Measurements from ENCODE around the gene SENP1.

SENP1 gene

GRCh38 chr12:48105867-48106680 is at the start of gene SENP1:
Gene SENP1 (minus strand): TSS chr12:48106079. CDS start chr12:48101472, 4,607 bp downstream.
- no peaks in the 10 kb centered on the region for H3K36me3 ChIP-seq (ENCODE audit: insufficient read depth, low read length)
- no peaks in the 10 kb centered on the region for H3K9me3 ChIP-seq (ENCODE audit: insufficient read depth, low read depth, low read length)
- peaks cover 50% of the 10 kb centered on the region for H3K79me2 ChIP-seq (ENCODE audit: insufficient read depth, low read length)
- TF ChIP-seq EZH2phosphoT487 (IDR thresholded peaks at IDR 0.05; ENCODE audit: borderline replicate concordance): no peak
- TF ChIP-seq, protein P1, sequence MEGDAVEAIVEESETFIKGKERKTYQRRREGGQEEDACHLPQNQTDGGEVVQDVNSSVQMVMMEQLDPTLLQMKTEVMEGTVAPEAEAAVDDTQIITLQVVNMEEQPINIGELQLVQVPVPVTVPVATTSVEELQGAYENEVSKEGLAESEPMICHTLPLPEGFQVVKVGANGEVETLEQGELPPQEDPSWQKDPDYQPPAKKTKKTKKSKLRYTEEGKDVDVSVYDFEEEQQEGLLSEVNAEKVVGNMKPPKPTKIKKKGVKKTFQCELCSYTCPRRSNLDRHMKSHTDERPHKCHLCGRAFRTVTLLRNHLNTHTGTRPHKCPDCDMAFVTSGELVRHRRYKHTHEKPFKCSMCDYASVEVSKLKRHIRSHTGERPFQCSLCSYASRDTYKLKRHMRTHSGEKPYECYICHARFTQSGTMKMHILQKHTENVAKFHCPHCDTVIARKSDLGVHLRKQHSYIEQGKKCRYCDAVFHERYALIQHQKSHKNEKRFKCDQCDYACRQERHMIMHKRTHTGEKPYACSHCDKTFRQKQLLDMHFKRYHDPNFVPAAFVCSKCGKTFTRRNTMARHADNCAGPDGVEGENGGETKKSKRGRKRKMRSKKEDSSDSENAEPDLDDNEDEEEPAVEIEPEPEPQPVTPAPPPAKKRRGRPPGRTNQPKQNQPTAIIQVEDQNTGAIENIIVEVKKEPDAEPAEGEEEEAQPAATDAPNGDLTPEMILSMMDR (conservative IDR thresholded peaks at IDR 0.05; ENCODE audit: low read length): no peak
- peak within 1 kb of the TSS; percentile 86 for H3K9ac ChIP-seq (ENCODE audit: low read depth, low read length, poor library complexity, severe bottlenecking)
- no peaks in the 10 kb centered on the region for H3F3A ChIP-seq (ENCODE audit: low read depth)
- peaks cover 20% of the 10 kb centered on the region for H4K20me1 ChIP-seq (ENCODE audit: insufficient read depth, low read length, poor library complexity, severe bottlenecking)
- peaks cover 33% of the 10 kb centered on the region for H3K4me1 ChIP-seq (ENCODE audit: insufficient read depth, low read length, poor library complexity, severe bottlenecking)
- H3K4me2 ChIP-seq (ENCODE audit: low read depth, low read length, poor library complexity, severe bottlenecking): peak within 1 kb of the TSS; percentile 97
- no peaks in the 10 kb centered on the region for H3K9me2 ChIP-seq (replicated peaks; ENCODE audit: low read depth, low read length)
- H3K4me3 ChIP-seq (ENCODE audit: low read length, poor library complexity, severe bottlenecking): peak within 1 kb of the TSS; percentile 88
- H3K27me3 ChIP-seq (ENCODE audit: insufficient read depth, low read length, poor library complexity, severe bottlenecking): no peaks in the 10 kb centered on the region
- H2AFZ ChIP-seq (ENCODE audit: low read length): peak within 1 kb of the TSS; percentile 96

- peaks cover 35% of the 10 kb centered on the region for H3K36me3 ChIP-seq (ENCODE audit: insufficient read depth, low read length)
- H4K20me1 ChIP-seq (ENCODE audit: insufficient read depth, low read length, poor library complexity, severe bottlenecking): no peaks in the 10 kb centered on the region
- TF ChIP-seq, protein P1 (conservative IDR thresholded peaks at IDR 0.05; ENCODE audit: low read length): no peak
- no peak for TF ChIP-seq EZH2phosphoT487 (IDR thresholded peaks at IDR 0.05; ENCODE audit: borderline replicate concordance)
- H2AFZ ChIP-seq (ENCODE audit: low read length): no peak overlapping the region
- peaks cover 15% of the 10 kb centered on the region for H3K4me1 ChIP-seq (ENCODE audit: insufficient read depth, low read length, poor library complexity, severe bottlenecking)
- no peaks in the 10 kb centered on the region for H3F3A ChIP-seq (ENCODE audit: low read depth)
- no peaks in the 10 kb centered on the region for H3K9me2 ChIP-seq (replicated peaks; ENCODE audit: low read depth, low read length)
- H3K4me2 ChIP-seq (ENCODE audit: low read depth, low read length, poor library complexity, severe bottlenecking): no peak overlapping the region
- no peak overlapping the region for H3K9ac ChIP-seq (ENCODE audit: low read depth, low read length, poor library complexity, severe bottlenecking)
- H3K9me3 ChIP-seq (ENCODE audit: insufficient read depth, low read depth, low read length): no peaks in the 10 kb centered on the region
- peaks cover 26% of the 10 kb centered on the region for H3K79me2 ChIP-seq (ENCODE audit: insufficient read depth, low read length)
- H3K27me3 ChIP-seq (ENCODE audit: insufficient read depth, low read length, poor library complexity, severe bottlenecking): no peaks in the 10 kb centered on the region
- no peak overlapping the region for H3K4me3 ChIP-seq (ENCODE audit: low read length, poor library complexity, severe bottlenecking)
These were observed 45.4 kb upstream of the SENP1 start for GRCh38 chr12:48151103-48151771.

- no peak overlapping the region for H3K9ac ChIP-seq (ENCODE audit: low read depth, low read length, poor library complexity, severe bottlenecking)
- no peak overlapping the region for H2AFZ ChIP-seq (ENCODE audit: low read length)
- no peaks in the 10 kb centered on the region for H3K27me3 ChIP-seq (ENCODE audit: insufficient read depth, low read length, poor library complexity, severe bottlenecking)
- H3K4me2 ChIP-seq (ENCODE audit: low read depth, low read length, poor library complexity, severe bottlenecking): no peak overlapping the region
- peaks cover 50% of the 10 kb centered on the region for H3K36me3 ChIP-seq (ENCODE audit: insufficient read depth, low read length)
- no peaks in the 10 kb centered on the region for H3K9me3 ChIP-seq (ENCODE audit: insufficient read depth, low read depth, low read length)
- H3K9me2 ChIP-seq (replicated peaks; ENCODE audit: low read depth, low read length): no peaks in the 10 kb centered on the region
- no peaks in the 10 kb centered on the region for H4K20me1 ChIP-seq (ENCODE audit: insufficient read depth, low read length, poor library complexity, severe bottlenecking)
- H3K4me1 ChIP-seq (ENCODE audit: insufficient read depth, low read length, poor library complexity, severe bottlenecking): no peaks in the 10 kb centered on the region
- no peaks in the 10 kb centered on the region for H3F3A ChIP-seq (ENCODE audit: low read depth)
- no peak for TF ChIP-seq EZH2phosphoT487 (IDR thresholded peaks at IDR 0.05; ENCODE audit: borderline replicate concordance)
- TF ChIP-seq, protein P1 (conservative IDR thresholded peaks at IDR 0.05; ENCODE audit: low read length): no peak
- H3K4me3 ChIP-seq (ENCODE audit: low read length, poor library complexity, severe bottlenecking): no peak overlapping the region
- no peaks in the 10 kb centered on the region for H3K79me2 ChIP-seq (ENCODE audit: insufficient read depth, low read length)
These were observed 40.1 kb upstream of the SENP1 start for GRCh38 chr12:48145981-48146380.

Measured in Loucy (cell line).